GM18499 (cell line): ENCODE results near the gene HECW1.

Experiments used
- ATAC-seq: cut with Tn5 transposase; IDR thresholded peaks from one replicate; pipeline ENCODE4 v1.9.1; 2021; ENCODE audit warnings: moderate number of reproducible peaks; ENCODE audit not compliant: insufficient read depth, unreplicated experiment

HECW1 gene

DNA sequence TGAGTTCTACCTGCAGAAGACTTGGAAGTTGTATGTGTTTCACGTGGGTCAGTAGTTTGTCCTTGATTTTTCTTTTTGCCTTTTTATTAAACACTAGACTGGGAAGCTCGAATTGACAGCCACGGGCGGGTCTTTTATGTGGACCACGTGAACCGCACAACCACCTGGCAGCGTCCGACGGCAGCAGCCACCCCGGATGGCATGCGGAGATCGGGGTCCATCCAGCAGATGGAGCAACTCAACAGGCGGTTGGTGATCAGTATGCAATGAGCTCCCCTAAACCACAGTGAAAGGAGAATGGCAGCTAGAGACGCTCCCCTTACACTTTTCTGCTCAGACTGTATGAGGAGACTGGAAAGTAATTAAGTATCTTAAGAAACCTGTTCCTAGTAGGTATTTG, 343.8 kb downstream of the HECW1 start:
- ATAC-seq = no peak

DNA sequence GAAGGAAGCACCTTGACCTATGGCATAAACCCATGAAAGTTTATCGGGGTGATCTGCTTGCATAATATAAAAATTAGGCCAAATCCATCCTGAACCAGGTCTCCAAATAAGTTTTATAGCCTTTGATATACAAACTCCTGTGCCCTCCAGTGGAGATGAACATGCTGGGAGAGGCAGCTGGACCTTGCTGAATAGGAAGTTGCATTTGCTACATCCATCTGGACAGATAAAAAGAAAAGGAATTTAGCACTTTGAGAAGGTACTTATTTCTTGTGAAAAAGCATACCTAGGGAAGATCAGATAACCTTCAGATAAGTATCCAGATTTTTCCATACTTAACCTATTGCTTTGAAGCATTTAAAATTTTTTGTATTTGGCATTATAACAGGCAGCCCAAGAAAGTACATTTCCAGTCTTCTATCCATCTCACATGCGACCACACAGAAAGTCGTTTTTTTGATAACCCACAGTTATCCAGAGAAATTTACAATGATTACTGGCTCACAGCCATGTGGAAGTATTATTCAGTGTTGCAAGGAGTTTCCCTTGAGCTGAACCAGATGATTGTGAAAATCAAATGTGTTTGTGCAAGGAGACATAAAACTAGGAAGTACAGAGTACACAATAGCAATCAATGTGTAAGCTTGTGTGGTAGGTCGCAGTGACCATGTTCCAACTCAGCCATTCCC, 346.0 kb downstream of the HECW1 start:
- ATAC-seq = no peak

DNA sequence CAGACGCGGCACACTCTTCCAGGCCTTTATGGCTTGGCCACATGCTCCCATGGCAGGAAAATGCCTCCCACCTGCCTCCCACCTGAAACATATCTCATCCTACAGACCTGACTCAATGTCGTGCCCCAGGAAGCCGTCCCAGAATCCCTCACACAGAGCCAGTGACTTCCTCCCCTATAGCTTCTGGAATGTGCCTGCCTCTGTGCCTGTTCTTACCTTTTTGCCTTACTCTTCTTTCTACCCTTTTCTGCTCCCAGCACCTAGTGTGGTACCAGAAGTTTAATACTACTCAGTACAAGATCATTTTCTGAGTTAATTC, 346.5 kb downstream of the HECW1 start:
- ATAC-seq = no peak

DNA sequence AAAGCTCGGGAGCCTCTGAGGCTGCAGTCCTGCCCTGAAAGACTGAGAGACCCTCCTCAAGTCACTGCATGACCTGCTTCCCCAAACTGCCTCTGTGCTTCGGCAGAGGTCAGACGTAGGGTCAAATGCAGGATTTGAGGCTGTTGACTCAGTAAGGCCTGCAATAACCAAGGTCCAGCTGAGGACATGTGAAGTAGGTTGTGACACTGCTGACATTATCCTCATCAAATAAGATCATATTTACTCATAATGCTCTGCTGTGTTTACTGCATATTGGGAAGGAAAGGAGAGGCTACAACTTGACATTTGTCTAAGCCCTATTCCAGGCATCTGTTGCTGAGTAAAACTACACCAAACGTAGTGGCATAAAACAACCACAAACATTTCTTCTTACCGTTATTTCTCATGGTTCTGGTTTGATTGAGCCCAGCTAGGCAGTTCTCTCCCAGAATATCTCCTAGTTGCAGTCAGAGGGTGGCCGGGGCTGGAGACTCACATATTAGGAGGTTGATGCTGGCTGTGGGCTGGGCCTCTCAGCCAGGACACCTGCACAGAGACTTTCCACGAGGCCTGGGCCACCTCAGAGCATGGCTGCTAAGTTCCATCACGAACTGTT, 348.4 kb downstream of the HECW1 start:
- ATAC-seq = no peak

DNA sequence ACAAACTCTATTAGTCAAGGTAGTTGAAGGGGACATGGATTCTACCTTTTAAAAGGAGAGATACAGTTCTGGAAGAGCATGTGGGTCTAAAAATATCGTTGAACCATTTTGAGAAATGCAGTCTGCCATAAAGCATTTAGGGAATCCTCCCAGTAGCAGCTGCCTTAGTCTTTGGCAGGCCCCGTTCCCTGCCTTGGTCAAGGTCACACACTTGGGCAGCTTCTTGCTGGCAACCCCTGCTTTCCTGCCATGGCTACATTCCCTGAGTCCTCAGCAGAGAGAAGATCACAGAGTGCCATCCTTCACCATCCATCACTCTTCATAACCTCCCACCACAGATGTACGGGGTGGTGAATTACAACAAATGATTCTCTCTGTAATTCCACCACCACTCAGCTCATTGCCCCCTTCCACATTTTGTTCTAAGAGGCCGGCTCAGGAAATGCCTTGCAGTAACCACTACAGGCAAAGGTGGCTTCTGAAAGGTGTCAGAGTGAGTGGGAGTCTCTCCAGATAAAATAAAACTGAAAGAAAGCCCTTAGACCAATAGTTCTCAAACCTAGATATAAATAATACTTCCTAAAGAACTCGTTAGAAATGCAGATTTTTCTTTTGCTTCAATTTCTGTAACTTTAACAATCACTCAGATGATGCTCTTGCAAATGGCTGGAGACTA, 349.0 kb downstream of the HECW1 start:
- no peak for ATAC-seq

DNA sequence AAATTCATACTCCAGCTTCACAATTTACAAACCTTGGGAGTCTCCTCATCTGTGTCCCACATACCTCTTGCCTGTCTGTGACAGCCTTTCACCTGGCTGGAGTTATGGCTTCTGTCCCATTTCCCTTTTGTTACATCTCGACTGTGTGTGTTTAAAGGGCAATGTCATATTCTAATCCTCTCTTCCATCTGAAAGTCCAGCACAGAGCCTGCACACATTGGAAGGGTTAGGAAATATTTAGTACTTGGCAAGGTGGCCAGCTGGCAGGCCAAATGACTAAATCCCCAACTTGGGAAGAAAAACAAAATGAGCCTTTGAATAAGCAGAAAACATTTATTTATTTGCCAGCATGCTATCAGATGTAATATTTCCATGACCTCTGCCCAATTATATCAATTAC, 350.4 kb downstream of the HECW1 start:
- ATAC-seq = no peak

DNA sequence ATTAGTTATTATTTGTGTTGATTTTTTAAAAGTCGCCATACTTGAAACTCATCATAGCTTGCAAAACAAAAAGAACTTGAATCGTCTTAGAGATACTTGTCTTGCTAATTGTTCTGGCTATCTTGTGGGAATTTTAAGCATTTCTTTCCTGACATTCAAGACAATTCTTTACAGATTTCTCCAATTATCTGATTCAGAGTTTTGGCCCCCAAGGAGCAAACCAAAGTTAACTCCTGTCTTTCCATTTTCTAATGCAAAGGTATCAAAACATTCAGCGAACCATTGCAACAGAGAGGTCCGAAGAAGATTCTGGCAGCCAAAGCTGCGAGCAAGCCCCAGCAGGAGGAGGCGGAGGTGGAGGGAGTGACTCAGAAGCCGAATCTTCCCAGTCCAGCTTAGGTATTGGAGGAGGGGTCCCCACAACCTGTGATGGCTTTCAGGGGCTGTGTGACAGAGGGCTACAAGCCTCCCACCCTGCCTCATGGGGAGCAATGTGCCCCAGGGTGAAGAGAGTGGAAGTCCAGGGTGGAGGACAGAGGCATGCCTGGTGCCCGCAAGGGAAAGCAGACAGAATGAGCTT, 351.0 kb downstream of the HECW1 start:
- ATAC-seq = no peak

DNA sequence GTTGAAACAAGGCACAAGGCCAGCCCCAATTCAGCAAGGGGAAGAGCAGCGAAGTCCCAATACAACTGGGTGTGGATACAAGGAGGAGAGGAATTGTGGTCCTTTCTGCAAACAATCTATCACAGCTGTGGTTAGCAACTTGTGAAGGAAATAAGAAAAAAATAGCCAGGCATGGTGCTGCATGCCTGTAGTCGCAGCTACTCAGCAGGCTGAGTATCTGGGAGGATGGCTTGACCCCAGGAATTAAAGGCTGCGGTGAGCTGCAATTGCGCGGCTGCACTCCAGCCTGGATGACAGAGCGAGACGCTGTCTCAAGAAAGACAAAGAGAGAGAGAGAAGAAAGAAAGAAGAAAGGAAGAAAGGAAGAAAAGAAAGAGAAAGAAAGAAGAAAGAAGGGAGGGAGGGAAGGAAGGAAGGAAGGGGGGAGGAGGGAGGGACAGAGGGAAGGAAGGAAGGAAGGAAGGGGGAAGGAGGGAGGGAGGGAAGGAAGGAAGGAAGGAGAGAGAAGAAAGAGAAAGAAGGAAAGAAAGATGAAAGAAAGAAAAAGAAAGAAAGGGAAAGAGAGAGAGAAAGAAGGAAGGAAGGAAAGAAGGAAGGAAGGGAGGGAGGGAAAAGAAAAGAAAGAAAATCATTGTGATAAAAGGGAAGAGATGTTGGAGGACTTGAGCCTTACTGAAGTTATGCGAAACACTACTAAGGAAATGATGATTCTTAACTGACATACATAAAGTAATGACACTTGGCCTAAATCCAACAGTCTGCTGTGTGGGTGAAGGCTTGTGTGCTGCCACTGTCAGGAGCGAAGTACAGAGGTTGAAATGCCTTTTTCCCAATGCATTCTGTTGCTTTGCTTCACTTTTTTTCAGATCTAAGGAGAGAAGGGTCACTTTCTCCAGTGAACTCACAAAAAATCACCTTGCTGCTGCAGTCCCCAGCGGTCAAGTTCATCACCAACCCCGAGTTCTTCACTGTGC, 353.4 kb downstream of the HECW1 start:
- ATAC-seq = no peak

DNA sequence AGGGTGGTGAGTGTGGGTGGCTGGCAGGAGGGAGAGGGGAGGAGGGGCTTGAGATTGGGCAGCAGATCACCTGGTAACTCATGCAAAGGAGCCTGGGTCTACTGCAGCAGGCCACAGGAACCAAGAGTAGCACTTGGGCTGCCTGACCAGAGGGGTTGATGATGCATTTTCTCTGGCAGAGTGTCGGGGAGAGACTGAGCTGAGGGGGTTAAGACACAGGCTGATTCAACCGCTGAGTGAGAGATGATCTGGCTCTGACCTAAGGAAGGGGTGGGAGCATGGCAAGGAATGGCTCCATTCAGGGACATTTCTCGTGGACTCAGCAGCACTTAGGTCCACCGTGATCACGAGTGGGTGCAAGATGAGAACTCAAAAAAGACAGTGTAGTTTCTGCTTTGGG, 355.0 kb downstream of the HECW1 start:
- ATAC-seq = no peak

DNA sequence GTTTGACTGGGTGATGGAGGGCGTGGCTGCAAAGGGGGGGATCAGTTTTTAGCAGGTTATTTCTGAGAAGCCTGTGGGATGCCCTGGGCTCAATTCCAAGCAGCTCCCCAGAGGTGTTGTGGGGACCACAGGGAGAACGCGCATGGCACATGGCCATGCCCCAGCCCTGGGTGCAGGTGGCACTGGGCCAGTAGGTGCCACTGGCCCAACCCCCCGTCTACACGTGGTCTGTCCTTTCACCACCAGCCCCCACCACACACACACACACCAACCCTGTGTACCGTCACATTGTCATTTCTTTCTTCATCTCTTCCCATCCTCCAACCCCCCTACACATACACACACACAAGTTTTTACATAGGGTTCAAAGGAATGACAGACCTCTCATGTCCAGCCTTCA, 355.4 kb downstream of the HECW1 start:
- ATAC-seq = no peak

DNA sequence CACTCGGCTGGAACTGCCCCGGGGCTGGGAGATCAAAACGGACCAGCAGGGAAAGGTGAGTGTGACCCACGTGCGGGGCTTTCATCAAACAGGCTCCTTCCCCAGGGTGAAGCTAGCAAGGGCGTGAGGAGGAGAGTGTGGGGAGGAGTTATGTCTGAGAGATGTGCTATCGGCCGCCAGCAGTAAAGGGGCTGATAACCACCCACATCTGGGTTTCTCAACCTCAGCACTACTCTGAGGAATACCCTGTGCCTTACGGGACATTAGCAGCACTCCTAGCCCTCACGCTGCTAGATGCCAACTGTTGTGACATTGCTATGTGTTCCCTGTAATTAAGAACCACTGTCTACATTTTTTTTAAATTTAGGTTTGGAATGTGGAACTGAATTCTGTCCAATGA, 356.6 kb downstream of the HECW1 start:
- no peak for ATAC-seq

DNA sequence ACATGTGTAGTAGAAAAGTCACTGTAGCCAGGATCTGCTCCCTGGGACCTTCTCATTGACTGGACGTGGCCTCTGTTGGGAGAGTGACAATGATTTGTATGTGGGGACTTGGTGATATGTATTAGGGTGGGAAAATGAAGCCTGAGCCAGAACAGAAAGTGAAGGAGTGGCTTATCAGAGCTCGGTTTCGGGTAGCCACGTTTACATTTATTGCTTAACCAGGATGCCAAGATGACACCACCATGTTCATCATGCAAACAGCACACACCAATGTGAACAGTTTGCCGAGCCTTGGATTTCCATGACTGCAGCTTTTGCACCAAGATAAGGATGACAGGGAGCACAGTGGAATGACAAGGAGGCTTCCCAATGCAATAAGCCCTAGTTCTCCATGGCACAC, 357.7 kb downstream of the HECW1 start:
- no peak for ATAC-seq

DNA sequence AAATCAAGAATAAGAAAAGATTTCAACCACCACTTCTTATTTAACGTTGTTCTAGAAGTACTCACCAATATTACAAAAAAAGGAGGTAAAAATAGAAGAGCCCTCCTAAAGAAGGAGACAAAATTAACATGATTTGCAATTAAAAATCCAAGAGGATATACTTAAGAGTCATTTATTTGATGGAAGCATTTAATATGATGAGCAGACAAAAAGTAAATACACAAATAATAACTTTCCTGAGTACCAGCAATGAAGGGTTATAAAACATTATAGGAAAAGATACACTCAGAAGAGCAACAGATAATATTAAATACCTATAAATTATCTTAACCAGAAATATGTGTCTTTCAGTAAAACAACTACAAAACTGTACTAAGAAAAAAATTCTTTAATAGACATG, 363.5 kb downstream of the HECW1 start:
- no peak for ATAC-seq

DNA sequence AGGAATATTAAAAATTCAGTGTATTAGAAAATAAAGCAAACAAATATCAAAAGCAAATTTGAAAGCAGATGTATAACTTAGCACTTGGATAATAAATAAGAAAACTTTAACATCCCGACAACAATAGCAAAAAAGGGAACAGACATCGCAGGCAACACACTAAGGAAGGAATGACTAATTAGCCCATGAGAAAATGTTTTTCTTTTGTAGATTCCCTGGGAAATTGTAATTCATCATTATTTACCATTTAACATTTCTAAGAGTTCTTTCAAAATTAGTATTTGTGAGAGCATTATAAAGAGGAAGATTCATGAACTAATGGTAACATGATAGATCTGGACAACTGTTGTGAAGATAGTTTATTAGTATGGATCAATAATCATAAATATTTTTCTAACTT, 364.4 kb downstream of the HECW1 start:
- ATAC-seq = no peak

DNA sequence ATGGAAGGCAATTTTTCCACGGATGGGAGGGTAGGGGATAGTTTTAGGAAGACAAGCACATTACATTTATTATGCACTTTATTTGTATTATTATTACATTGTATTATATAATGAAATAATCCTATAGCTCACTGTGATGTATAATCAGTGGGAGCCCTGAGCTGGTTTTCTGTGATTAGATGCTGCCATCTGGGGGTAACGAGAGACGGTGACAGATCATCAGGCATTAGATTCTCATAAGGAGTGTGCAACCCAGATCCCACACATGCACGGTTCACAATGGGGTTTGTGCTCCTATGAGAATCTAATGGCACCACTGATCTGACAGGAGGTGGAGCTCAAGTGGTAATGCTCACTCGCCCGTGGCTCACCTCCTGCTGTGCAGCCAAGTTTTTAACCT, 366.6 kb downstream of the HECW1 start:
- ATAC-seq = no peak

DNA sequence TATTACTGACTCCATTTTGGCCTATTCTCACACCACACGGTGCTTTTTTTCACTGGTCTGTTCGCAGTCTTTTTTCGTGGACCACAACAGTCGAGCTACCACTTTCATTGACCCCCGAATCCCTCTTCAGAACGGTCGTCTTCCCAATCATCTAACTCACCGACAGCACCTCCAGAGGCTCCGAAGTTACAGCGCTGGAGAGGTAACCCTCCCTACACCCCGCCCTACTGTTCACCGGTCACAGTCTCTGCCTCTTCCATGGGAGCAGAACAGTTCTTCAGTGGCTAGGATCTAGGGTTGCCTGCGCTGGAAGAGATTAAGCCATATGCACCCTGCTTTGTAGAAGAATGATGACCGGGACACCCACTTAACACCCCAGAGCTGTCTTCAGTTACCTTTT, 367.1 kb downstream of the HECW1 start:
- ATAC-seq = no peak

DNA sequence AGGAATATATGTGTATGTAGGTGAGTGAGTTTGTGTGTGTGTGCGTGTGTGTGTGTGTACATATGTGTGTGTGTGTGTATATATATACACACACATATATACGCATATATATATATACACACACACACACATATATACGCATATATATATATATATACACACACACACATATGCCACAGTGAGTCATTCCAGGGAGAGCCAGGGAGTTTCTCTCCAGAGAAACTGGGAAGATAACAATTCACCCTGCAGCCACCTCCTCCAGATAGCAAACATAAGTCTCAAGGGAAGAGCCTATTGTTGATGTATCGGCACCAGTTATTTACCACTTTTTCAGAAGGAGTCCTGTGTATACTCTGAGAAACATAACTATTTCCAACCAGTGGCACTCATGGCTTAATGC, 368.1 kb downstream of the HECW1 start:
- no peak for ATAC-seq

DNA sequence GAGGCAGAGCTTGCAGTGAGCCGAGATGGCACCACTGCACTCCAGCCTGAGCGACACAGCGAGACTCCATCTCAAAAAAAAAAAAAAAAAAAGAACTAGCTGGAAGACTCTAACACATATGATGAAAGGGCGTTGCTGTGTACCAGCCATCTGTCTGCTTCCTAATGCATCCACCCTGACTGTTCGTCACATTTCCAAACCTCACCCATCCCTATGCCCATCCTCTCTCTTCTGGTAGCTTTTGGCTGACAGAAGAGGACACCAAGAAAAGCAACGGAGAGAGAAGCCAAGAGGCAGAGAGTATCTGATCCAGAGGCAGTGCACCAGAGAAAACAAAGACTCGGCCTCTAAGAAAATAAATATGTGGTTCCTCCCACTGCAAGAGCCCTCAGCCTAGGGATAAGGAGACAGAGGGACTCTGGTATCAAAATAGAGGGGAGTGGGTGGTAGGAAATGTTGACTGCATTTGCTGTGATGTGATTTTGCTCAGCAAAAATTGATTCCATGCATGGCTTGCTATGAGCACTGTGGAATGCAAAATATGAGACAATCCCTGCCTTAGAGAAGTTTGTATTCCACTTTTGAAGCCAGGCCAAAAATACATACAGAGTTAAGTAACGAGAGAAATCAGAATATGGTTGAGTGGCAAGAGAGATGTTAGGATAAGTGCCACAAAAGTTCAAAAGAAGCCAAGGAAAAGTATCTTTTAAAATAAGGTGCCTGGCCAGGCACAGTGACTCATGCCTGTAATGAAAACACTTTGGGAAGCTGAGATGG, 369.6 kb downstream of the HECW1 start:
- no peak for ATAC-seq

DNA sequence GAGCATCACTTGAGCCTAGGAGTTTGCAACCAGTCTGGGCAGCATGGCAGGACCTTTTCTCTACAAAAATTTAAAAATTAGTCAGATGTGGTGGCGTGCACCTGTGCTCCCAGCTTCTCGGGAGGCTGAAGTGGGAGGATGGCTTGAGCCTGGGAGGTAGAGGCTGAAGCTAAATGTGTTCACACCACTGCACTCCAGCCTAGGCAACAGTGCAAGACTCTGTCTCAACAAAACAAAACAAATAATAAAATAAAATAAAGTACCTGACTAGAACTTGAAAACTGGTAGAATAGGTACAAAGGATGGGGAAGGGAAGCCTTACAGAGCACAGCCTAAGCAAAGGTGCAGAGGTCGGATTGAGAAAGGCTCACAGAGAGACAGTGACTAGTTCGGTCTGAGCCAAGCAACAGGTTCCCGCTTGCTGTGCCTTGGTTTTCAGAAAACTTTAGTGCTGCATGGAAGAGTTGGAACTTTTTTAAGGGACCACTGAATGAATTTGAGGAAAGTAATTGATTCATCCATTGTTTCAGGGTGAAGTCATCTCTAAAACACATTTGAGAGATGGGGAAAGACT, 370.3 kb downstream of the HECW1 start:
- no peak for ATAC-seq
